ENCODE results near the gene DOHH.

DNA sequence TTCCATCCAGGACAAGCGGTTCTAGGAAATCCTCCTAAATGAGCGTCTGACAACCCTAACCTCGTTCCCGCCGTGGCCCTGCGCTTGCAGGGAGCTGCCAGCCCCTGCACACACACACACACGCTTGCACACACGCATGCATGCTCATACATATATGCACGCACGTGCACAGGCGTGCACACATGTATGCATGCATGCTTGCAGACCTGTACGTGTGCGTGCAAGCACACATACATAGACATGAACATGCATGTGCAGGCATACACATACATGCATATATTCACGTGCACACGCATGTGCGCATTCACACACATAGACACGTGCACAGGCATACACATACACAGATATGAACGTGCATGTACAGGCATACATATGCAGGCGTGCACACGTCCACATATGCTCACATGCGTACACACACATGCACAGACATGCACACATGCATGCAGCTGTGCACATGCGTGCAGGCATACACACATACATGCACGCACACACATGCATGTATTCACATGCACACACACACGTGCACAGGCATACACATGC, 55.7 kb downstream of the DOHH start:
- TF ChIP-seq CTCF (optimal IDR thresholded peaks at IDR 0.05 in 1 of 3, IDR thresholded peaks at IDR 0.05 in 1 of 3, conservative IDR thresholded peaks at IDR 0.05 in 1 of 3; ENCODE audit: extremely low read depth in 1 of 3, insufficient read depth in 2 of 3, low read length in 3 of 3) (no peak), EZH2 (IDR thresholded peaks at IDR 0.05; ENCODE audit: low read length) (no peak)

Data from keratinocyte (primary cell).